HUES6 (cell line): ENCODE results near the gene WDR20.
"Not testable (repeated sequence)": the region's sequence is repeated elsewhere in the genome, so short reads cannot be mapped to it uniquely, and the experiment has no call there.

Source experiments
- H3K27ac ChIP-seq: 2 replicates; pipeline ENCODE4 v1.7.0; 2013; ENCODE audit warnings: low read depth, mild to moderate bottlenecking, low read length, inconsistent platforms
- H3K27me3 ChIP-seq: 2 replicates; pipeline ENCODE4 v1.6.1; 2013; ENCODE audit warnings: low read length; ENCODE audit not compliant: control insufficient read depth, insufficient read depth
- H3K36me3 ChIP-seq: 2 replicates; pipeline ENCODE4 v1.6.1; 2013; ENCODE audit warnings: low read length; ENCODE audit not compliant: control insufficient read depth, insufficient read depth
- H3K4me1 ChIP-seq: 2 replicates; pipeline ENCODE4 v1.6.1; 2013; ENCODE audit warnings: low read length; ENCODE audit not compliant: control insufficient read depth, insufficient read depth
- H3K4me3 ChIP-seq: 2 replicates; pipeline ENCODE4 v1.5.1; 2013; ENCODE audit warnings: low read depth, low read length
- H3K9ac ChIP-seq: one replicate; pipeline ENCODE4 v1.6.1; 2013; ENCODE audit warnings: mild to moderate bottlenecking, low read length
- H3K9me3 ChIP-seq: 2 replicates; pipeline ENCODE4 v1.6.1; 2013; ENCODE audit warnings: low read depth, low read length; ENCODE audit not compliant: control insufficient read depth, insufficient read depth

WDR20 gene

GRCh38 chr14:102170061-102170460, 30.4 kb downstream of the WDR20 start:
- Histone ChIP-seq H3K27me3 (no peaks in the 10 kb centered on the region), H3K4me1 (0 out of 2 replicates have a peak, but pooled peaks cover 4% of the 10 kb centered on the region), H3K4me3 (no peak overlapping the region), H3K36me3 (no peaks in the 10 kb centered on the region), H3K9ac (no peak overlapping the region), H3K9me3 (no peaks in the 10 kb centered on the region; the same call in 1 of the 2 replicates), H3K27ac (no peak overlapping the region)

DNA sequence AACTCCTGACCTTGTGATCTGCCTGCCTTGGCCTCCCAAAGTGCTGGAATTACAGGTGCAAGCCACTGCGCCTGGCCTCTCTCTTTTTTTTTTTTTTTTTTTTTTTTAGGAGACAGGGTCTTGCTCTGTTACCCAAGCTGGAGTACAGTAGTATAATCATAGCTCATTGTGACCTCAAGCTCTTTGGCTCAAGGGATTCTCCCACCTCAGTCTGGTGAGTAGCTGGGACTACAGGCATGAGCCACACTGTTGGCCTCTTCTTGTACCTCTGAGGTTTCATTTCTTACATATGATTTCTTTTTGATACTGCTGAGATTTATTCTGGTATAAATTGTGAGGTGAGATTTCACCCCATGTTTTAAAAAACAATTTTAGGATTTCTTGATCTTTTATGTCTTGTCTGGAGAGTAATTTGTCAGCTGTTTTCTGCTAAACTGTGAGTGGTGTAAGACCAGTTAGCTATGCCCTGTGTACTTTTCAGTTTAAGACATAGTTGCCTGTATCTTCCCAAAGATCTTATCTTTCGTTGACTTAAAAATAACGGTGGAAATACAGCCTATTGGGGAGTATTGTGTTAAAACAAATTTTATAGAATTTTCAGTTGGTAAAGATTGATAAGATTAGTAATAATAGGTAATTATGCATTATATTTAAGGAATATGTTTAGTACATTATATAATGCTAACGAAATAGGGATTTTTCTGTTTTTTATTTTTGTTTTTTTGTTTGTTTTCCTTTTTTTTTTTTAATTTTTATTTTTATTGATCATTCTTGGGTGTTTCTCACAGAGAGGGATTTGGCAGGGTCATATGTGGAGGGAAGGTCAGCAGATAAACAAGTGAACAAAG, 31.7 kb downstream of the WDR20 start:
- Histone ChIP-seq H3K4me3 (no peak overlapping the region), H3K36me3 (no peaks in the 10 kb centered on the region), H3K9ac (no peak overlapping the region), H3K9me3 (no peaks in the 10 kb centered on the region; the same call in 1 of the 2 replicates), H3K4me1 (0 out of 2 replicates have a peak, but pooled peaks cover 4% of the 10 kb centered on the region), H3K27ac (no peak overlapping the region), H3K27me3 (no peaks in the 10 kb centered on the region)

DNA sequence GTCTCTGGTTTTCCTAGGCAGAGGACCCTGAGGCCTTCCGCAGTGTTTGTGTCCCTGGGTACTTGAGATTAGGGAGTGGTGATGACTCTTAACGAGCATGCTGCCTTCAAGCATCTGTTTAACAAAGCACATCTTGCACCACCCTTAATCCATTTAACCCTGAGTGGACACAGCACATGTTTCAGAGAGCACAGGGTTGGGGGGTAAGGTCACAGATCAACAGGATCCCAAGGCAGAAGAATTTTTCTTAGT, 32.2 kb downstream of the WDR20 start:
- not testable (repeated sequence) for H3K27me3 ChIP-seq, H3K9me3 ChIP-seq, H3K9ac ChIP-seq, H3K4me3 ChIP-seq, H3K4me1 ChIP-seq, H3K36me3 ChIP-seq, H3K27ac ChIP-seq

- not testable (repeated sequence) for H3K27ac ChIP-seq, H3K4me3 ChIP-seq, H3K36me3 ChIP-seq, H3K9ac ChIP-seq, H3K9me3 ChIP-seq, H3K27me3 ChIP-seq
- peaks cover 11% of the 10 kb centered on the region; the same call in 1 of the 2 replicates for H3K4me1 ChIP-seq
These were observed 33.0 kb downstream of the WDR20 start for GRCh38 chr14:102172721-102173120.

DNA sequence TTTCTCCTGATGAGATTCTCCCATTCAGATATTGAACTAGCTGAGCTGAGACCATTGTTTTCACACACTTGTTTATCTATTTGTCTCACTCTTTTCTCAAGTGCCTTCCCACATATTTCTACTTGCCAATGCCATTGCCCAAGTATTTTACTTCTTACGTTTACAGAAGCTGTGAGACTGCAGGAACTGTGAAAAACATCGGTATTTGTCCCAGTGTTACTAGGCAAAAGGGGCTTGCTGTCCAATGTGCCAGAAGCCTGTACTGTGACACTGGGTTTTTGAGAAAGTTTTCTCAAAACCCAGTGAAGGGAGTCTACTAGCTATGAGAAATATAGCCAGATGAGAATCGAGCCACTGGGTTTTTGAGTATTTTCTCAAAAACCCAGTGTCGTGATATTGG, 37.5 kb downstream of the WDR20 start:
- Histone ChIP-seq H3K4me3 (no peak overlapping the region), H3K36me3 (0 out of 2 replicates have a peak, but pooled peaks cover 5% of the 10 kb centered on the region), H3K9me3 (no peaks in the 10 kb centered on the region; the same call in 1 of the 2 replicates), H3K4me1 (peaks cover 7% of the 10 kb centered on the region; the same call in 1 of the 2 replicates), H3K27ac (no peak overlapping the region), H3K9ac (no peak overlapping the region), H3K27me3 (no peaks in the 10 kb centered on the region)

DNA sequence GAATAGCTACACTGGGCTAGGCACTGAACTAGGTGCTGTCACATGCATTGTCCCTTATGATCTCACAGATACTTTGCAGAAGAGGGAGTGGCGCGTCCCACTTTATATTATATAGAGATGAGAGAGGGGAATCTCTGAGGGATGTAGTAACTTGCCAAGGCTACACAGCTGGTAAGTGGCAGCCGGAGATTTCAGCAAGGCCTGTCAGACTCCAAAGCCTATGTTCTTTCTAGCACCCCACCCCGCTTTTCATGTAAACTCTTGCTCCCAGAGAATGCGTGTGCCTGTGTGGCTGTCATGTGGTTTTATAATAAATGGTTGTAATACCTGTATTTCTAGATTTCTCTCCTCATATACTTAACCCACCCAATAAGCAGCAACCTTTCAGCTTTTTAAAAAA, 39.1 kb downstream of the WDR20 start:
- Histone ChIP-seq H3K27me3 (no peaks in the 10 kb centered on the region), H3K9me3 (no peaks in the 10 kb centered on the region; the same call in 1 of the 2 replicates), H3K4me1 (peaks cover 7% of the 10 kb centered on the region; the same call in 1 of the 2 replicates), H3K9ac (no peak overlapping the region), H3K36me3 (0 out of 2 replicates have a peak, but pooled peaks cover 5% of the 10 kb centered on the region), H3K27ac (no peak overlapping the region), H3K4me3 (no peak overlapping the region)

DNA sequence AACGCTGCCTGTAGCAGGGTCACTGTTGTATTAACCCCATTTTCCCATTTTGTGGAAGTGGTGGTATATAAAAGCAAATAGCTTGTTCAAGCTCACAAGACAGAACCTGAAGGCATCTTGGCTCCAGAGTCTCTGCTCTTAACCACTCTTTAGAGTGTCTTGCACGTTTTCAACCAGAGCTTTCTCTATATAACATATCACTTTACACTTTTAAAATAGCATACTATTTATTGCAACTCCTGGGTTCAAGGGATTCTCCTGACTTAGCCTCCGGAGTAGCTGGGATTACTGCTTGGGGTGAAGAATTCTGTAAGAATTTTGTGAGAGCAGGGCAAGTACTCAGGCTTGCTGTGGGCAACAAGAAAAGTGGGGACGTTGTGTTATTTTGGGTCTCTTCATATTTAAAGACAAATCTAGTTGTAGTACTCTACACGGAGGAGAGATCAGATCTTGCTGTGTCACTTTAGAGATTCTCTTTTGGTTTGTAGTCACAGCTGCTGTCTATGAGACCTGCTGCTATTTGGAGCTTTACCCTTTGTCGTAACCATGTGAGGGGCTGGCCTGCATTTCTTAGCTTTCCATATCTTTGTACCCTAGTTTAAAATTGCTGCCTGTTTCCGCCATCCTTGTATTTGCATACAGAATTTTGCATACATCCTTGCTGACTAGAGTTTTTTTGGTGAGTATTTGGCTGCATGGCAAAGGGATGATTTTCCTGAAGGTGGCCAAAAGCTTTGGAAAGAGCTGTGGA, 40.7 kb downstream of the WDR20 start:
- H3K4me3 ChIP-seq: no peak overlapping the region
- H3K27ac ChIP-seq: no peak overlapping the region
- H3K9ac ChIP-seq: no peak overlapping the region
- H3K36me3 ChIP-seq: 0 out of 2 replicates have a peak, but pooled peaks cover 5% of the 10 kb centered on the region
- H3K9me3 ChIP-seq: no peaks in the 10 kb centered on the region
- no peaks in the 10 kb centered on the region for H3K27me3 ChIP-seq
- peaks cover 12% of the 10 kb centered on the region for H3K4me1 ChIP-seq

DNA sequence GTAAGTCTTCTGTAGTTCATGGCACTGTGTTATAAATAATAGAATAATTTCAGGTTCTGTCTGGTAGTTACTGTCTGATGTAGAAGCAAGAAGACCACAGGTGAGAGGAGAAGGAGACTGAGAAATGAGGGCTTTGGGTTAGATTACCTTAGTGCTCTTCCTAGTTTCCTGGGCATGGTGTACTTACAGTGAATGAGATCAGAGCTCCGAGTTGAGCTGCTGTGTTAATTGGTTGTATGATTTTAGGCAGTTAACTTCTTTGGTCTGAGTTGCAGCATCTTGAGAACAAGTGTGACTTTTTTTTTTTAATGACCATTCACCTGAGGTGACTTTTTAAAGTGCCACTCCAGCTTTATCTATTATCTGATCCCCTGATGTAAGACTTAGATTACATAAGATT, 41.5 kb downstream of the WDR20 start:
- Histone ChIP-seq H3K9ac (no peak overlapping the region), H3K27ac (no peak overlapping the region), H3K9me3 (no peaks in the 10 kb centered on the region), H3K4me3 (no peak overlapping the region), H3K36me3 (0 out of 2 replicates have a peak, but pooled peaks cover 5% of the 10 kb centered on the region), H3K27me3 (no peaks in the 10 kb centered on the region), H3K4me1 (peaks cover 12% of the 10 kb centered on the region)

DNA sequence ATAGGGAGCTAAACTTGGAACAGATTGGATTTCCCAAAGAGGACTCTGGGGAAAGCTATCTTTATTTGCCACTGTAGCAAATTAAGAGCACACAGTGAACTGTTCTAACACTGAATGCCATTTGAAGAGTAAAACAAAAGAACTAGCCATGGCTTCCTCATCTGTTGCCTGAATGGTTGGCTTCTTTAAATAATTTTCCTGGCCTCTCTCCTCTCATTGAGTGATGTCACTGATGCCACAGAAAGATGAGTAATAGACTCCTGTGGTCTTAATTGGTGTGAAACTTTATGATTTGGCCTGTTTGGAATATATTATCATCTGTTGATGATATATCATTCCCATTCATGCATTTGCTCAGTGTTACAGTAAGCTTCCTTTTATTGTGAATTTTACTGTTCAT, 42.5 kb downstream of the WDR20 start:
- no peak overlapping the region for H3K27ac ChIP-seq

GRCh38 chr14:102182936-102183619, 43.4 kb downstream of the WDR20 start:
- Histone ChIP-seq H3K4me1 (peaks cover 15% of the 10 kb centered on the region), H3K9ac (no peak overlapping the region), H3K9me3 (no peaks in the 10 kb centered on the region), H3K27ac (no peak overlapping the region), H3K27me3 (no peaks in the 10 kb centered on the region), H3K36me3 (0 out of 2 replicates have a peak, but pooled peaks cover 5% of the 10 kb centered on the region), H3K4me3 (no peak overlapping the region)

More for the DNA sequence above, 42.5 kb downstream of the WDR20 start:
- H3K4me1 ChIP-seq: peaks cover 12% of the 10 kb centered on the region
- H3K4me3 ChIP-seq: no peak overlapping the region
- H3K27me3 ChIP-seq: no peaks in the 10 kb centered on the region
- no peaks in the 10 kb centered on the region for H3K9me3 ChIP-seq
- H3K36me3 ChIP-seq: 0 out of 2 replicates have a peak, but pooled peaks cover 5% of the 10 kb centered on the region
- no peak overlapping the region for H3K9ac ChIP-seq
